GM23338 (cell line): ENCODE results near the gene COLEC12. TPM values are rescaled to one million over a fixed set of nuclear protein-coding genes. Genes with fewer than 3 reads are reported as not detected.

Source experiments
- ATAC-seq: fragments of 200-7000 bp; cut with Tn5 transposase; 3 replicates; pipeline ENCODE4 v1.9.1; 2020
- DNase-seq: peaks from one replicate; pipeline ENCODE4 v3.0.0-alpha.2; 2015; ENCODE audit warnings: low spot score
- H2AFZ ChIP-seq: fragments of 200-600 bp; sonication (generic); 2 replicates; pipeline ENCODE4 v1.8.0; 2016; ENCODE audit warnings: antibody characterized with exemption, mild to moderate bottlenecking, moderate library complexity
- H3F3A ChIP-seq: fragments of 200-600 bp; sonication (generic); replicated peaks from 2 replicates; pipeline ENCODE4 v1.8.0; 2017; ENCODE audit warnings: antibody characterized with exemption, mixed run types, low read depth
- H3K27ac ChIP-seq: fragments of 200-600 bp; sonication (generic); 2 replicates; pipeline ENCODE4 v1.6.1; 2016; ENCODE audit warnings: low read depth
- H3K27me3 ChIP-seq: fragments of 200-600 bp; sonication (generic); 2 replicates; pipeline ENCODE4 v1.8.0; 2016; ENCODE audit warnings: mild to moderate bottlenecking, mixed run types, moderate library complexity; ENCODE audit not compliant: insufficient read depth
- H3K36me3 ChIP-seq: fragments of 200-600 bp; sonication (generic); 2 replicates; pipeline ENCODE4 v1.8.0; 2016; ENCODE audit warnings: mild to moderate bottlenecking; ENCODE audit not compliant: insufficient read depth
- H3K4me1 ChIP-seq: fragments of 200-600 bp; sonication (generic); 2 replicates; pipeline ENCODE4 v1.8.0; 2016; ENCODE audit warnings: mild to moderate bottlenecking, moderate library complexity; ENCODE audit not compliant: insufficient read depth
- H3K4me2 ChIP-seq: fragments of 200-600 bp; sonication (generic); 2 replicates; pipeline ENCODE4 v1.7.1; 2017; ENCODE audit warnings: mixed run types
- H3K4me3 ChIP-seq: fragments of 200-600 bp; sonication (generic); 2 replicates; pipeline ENCODE4 v1.6.1; 2016; ENCODE audit warnings: mixed run types
- H3K79me2 ChIP-seq: fragments of 200-600 bp; sonication (generic); replicated peaks from 2 replicates; pipeline ENCODE4 v1.8.0; 2017; ENCODE audit warnings: mild to moderate bottlenecking; ENCODE audit not compliant: insufficient read depth
- H3K9me2 ChIP-seq: fragments of 200-600 bp; sonication (generic); 2 replicates; pipeline ENCODE4 v1.8.0; 2017; ENCODE audit not compliant: insufficient read depth
- H4K20me1 ChIP-seq: fragments of 200-600 bp; sonication (generic); replicated peaks from 2 replicates; pipeline ENCODE4 v1.8.0; 2017; ENCODE audit warnings: mild to moderate bottlenecking; ENCODE audit not compliant: insufficient read depth
- H3K27ac Mint-ChIP-seq: 2 replicates; pipeline ENCODE4 v1.8.0; 2020; ENCODE audit warnings: inconsistent platforms, mild to moderate bottlenecking, moderate library complexity, mixed read lengths
- H3K27me3 Mint-ChIP-seq: 3 replicates; pipeline ENCODE4 v1.8.0; 2022; ENCODE audit warnings: low read depth, mild to moderate bottlenecking, moderate library complexity, mixed read lengths, inconsistent platforms; ENCODE audit not compliant: insufficient read depth, poor library complexity
- H3K36me3 Mint-ChIP-seq: 3 replicates; pipeline ENCODE4 v1.8.0; 2021; ENCODE audit warnings: low read depth, mild to moderate bottlenecking, inconsistent platforms, moderate library complexity, mixed read lengths
- H3K4me1 Mint-ChIP-seq: 3 replicates; pipeline ENCODE4 v1.8.0; 2020; ENCODE audit warnings: mild to moderate bottlenecking, inconsistent platforms, mixed read lengths
- H3K4me3 Mint-ChIP-seq: 3 replicates; pipeline ENCODE4 v1.8.0; 2021; ENCODE audit warnings: moderate library complexity, mild to moderate bottlenecking, inconsistent platforms, mixed read lengths
- H3K9me3 Mint-ChIP-seq: 3 replicates; pipeline ENCODE4 v1.8.0; 2020; ENCODE audit warnings: moderate library complexity, mild to moderate bottlenecking, inconsistent platforms, mixed read lengths
- CREB1 ChIP-seq: fragments of 250-450 bp; sonication (Bioruptor Pico); IDR thresholded peaks from 2 replicates; pipeline ENCODE4 v1.5.0; 2020; ENCODE audit warnings: low read depth, mild to moderate bottlenecking, moderate library complexity
- NANOG ChIP-seq: IDR thresholded peaks from 2 replicates; pipeline ENCODE4 v1.6.1; 2016; ENCODE audit warnings: antibody characterized with exemption, borderline replicate concordance
- POLR2AphosphoS5 ChIP-seq: IDR thresholded peaks from 2 replicates; pipeline ENCODE4 v1.6.1; 2016; ENCODE audit warnings: antibody characterized with exemption, low read depth
- ZNF114 ChIP-seq: fragments of 250-450 bp; sonication (Bioruptor Pico); IDR thresholded peaks from 2 replicates; pipeline ENCODE4 v1.5.0; 2020; ENCODE audit warnings: mild to moderate bottlenecking, moderate library complexity
- ZNF331 ChIP-seq: fragments of 250-450 bp; sonication (Bioruptor Pico); IDR thresholded peaks from 2 replicates; pipeline ENCODE4 v1.5.0; 2020; ENCODE audit warnings: low read depth, mild to moderate bottlenecking, moderate library complexity
- ZNF462 ChIP-seq: fragments of 250-450 bp; sonication (Bioruptor Pico); IDR thresholded peaks from 2 replicates; pipeline ENCODE4 v1.5.0; 2020; ENCODE audit warnings: mild to moderate bottlenecking, moderate library complexity
- polyA plus RNA-seq: library from polyadenylated mRNA; unstranded; fragments of >200 nt; fragmentation: Nextera tagmentation; extraction: Ambion mirVana; gene quantifications from 2 replicates; pipeline ENCODE4 v1.2.1, GENCODE V29; 2016
- total RNA-seq: library from RNA; depleted of rRNA; stranded (reverse); fragments of >200 nt; shearing (Covaris generic); gene quantifications from 2 replicates; pipeline ENCODE4 v1.2.3, GENCODE V29; 2014
- TF ChIP-seq, protein P1 (sequence below), 2 experiments: fragments of 200-600 bp in 1 of 2; sonication (generic) in 1 of 2; conservative IDR thresholded peaks; 2 replicates each; pipeline versions ENCODE4 v1.5.1 to v1.6.1; 2016 to 2017; ENCODE audit warnings: antibody characterized with exemption in 2 of 2, low read depth in 2 of 2, mild to moderate bottlenecking in 2 of 2, moderate library complexity in 1 of 2

Gene COLEC12
- total and polyA plus RNA-seq, 2 experiments from 2014 or later = 1.1 to 3.2 TPM

DNA sequence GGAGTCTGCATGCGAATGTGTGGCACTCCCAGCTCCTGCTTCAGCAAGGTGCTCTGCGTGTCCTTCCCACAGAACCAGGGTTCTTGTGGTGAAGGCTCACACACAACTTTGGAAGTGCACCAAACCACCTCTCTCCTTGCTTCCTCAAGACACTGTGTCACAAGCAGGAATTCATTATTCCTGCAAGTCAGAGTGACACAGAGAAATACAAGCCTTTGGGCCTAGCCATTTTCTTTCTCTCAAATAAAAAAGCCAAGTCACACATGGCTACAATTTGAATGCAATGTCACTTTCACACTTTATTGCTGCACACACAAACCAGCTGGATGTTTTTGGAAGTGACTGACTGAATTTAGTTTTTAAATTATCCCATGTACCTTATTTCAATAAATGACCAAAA is 202.6 kb downstream of the COLEC12 start (continued):
- TF ChIP-seq ZNF462 (CRISPR knock-in tag) (no peak), POLR2AphosphoS5 (no peak), ZNF331 (CRISPR knock-in tag) (no peak), NANOG (no peak)
- TF ChIP-seq, protein P1, sequence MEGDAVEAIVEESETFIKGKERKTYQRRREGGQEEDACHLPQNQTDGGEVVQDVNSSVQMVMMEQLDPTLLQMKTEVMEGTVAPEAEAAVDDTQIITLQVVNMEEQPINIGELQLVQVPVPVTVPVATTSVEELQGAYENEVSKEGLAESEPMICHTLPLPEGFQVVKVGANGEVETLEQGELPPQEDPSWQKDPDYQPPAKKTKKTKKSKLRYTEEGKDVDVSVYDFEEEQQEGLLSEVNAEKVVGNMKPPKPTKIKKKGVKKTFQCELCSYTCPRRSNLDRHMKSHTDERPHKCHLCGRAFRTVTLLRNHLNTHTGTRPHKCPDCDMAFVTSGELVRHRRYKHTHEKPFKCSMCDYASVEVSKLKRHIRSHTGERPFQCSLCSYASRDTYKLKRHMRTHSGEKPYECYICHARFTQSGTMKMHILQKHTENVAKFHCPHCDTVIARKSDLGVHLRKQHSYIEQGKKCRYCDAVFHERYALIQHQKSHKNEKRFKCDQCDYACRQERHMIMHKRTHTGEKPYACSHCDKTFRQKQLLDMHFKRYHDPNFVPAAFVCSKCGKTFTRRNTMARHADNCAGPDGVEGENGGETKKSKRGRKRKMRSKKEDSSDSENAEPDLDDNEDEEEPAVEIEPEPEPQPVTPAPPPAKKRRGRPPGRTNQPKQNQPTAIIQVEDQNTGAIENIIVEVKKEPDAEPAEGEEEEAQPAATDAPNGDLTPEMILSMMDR (conservative IDR thresholded peaks at IDR 0.05; ENCODE audit: low read depth in 2 of 2) = no peak

DNA sequence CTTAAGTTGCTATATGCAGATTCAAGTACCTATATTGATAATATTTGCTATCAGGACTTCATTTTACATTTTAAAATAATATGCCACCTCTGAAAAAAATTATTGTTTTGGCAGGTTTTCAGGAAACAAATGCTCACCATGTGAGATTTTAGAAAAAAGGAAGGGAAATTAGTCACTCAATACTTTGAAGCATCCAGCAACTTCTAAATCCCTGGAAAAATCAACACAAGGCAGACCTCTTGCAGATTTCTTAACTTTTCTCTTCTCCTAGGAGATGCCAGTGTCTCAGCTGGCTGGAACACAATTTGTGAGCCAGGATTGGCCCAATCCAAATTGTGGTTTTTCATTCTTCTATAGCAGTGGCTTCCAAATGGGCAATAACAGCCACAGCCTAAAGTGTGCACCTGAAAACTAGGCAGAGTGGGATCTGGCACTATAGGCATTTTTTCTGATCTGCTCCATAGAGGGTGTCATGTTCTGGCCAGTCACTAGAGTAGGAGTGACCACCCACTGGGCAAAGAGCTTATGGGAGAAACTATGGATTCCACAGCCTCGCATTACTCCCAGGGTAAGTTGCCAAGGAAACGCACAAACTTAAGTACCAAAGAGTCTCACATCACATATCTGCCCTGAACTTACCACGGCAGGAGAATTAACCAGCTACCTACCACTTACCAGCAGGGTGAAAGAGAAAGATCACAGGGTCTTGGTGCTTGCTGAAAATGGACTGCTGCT is 204.6 kb downstream of the COLEC12 start:
- peaks cover 2% of the 10 kb centered on the region for H3K27me3 Mint-ChIP-seq
- DNase-seq (no peak), ATAC-seq (no peak)
- H4K20me1 ChIP-seq = no peaks in the 10 kb centered on the region
- H3K79me2 ChIP-seq = no peaks in the 10 kb centered on the region
- H3F3A ChIP-seq = no peaks in the 10 kb centered on the region
- no peaks in the 10 kb centered on the region for H3K27me3 ChIP-seq
- no peaks in the 10 kb centered on the region; the same call in 2 of the 3 replicates for H3K9me3 Mint-ChIP-seq
- no peak overlapping the region for H2AFZ ChIP-seq
- no peak overlapping the region for H3K4me3 ChIP-seq
- no peak overlapping the region for H3K27ac ChIP-seq
- H3K4me1 ChIP-seq = no peaks in the 10 kb centered on the region
- H3K4me1 Mint-ChIP-seq = no peaks in the 10 kb centered on the region
- no peak overlapping the region for H3K27ac Mint-ChIP-seq
- H3K4me3 Mint-ChIP-seq = no peak overlapping the region
- H3K4me2 ChIP-seq = no peak overlapping the region
- no peaks in the 10 kb centered on the region for H3K36me3 Mint-ChIP-seq
- no peaks in the 10 kb centered on the region for H3K9me2 ChIP-seq
- H3K36me3 ChIP-seq = no peaks in the 10 kb centered on the region
- TF ChIP-seq ZNF114 (CRISPR knock-in tag) (no peak), CREB1 (no peak), ZNF462 (CRISPR knock-in tag) (no peak), POLR2AphosphoS5 (no peak)
